Measurements from ENCODE around the gene ADAMTS18. TPM values are rescaled to one million over a fixed set of nuclear protein-coding genes. Genes with fewer than 3 reads are reported as not detected.

ADAMTS18 gene
- total RNA-seq, 5 donors from 2014 or later (not counting 1 experiment from before 2014, with no cell fraction given) = not detected

DNA sequence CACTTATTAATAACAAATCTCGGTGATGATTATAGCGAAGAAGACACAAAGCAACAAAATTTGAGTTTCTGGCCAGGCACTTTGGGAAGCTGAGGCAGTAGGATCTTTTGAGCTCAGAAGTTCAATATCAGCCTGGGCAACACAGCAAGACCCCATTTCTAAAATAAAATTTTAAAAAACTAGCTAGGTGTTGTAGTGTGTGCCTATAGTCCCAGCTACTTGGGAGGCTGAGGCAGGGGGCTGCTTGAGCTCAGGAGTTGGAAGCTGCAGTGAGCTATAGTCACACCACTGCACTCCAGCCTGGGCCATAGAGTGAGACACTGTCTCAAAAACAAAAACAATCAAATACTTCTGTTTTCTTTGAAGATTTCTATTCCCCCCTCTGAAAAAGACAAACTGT lies 130.7 kb downstream of the ADAMTS18 start:
- Histone ChIP-seq H3K4me3 (ENCODE audit: control insufficient read depth in 1 of 2, extremely low read depth in 1 of 2, low read length in 1 of 2) (no peak overlapping the region), H3K36me3 (ENCODE audit: control insufficient read depth in 2 of 2, extremely low read depth in 1 of 2, insufficient read depth in 1 of 2, low read length in 1 of 2) (no peaks in the 10 kb centered on the region), H3K9me3 (no peaks in the 10 kb centered on the region), H3K27ac (ENCODE audit: low read length) (no peak overlapping the region), H3K4me1 (ENCODE audit: control insufficient read depth in 1 of 2, extremely low read depth in 1 of 2, insufficient read depth in 2 of 2, low read length in 2 of 2) (peaks cover 0 to 21% of the 10 kb centered on the region in 2 experiments), H3K27me3 (replicated peaks in 1 of 2; ENCODE audit: control insufficient read depth in 2 of 2, extremely low read depth in 1 of 2, insufficient read depth in 2 of 2, low read length in 1 of 2) (no peaks in the 10 kb centered on the region)
- WGBS (ENCODE audit: insufficient coverage) = no CpG with 5 or more reads among the region's 2 CpGs
- Mint-ChIP-seq H3K36me3 (no peaks in the 10 kb centered on the region), H3K4me1 (no peaks in the 10 kb centered on the region), H3K27me3 (peaks cover 3 to 7% of the 10 kb centered on the region in 2 donors), H3K27ac (no peak overlapping the region), H3K4me3 (no peak overlapping the region), H3K9me3 (peaks cover 0 to 3% (median 0%) of the 10 kb centered on the region in 3 donors)
- ChIA-PET CTCF (no interaction called here), POLR2A (no interaction called here)
- ATAC-seq (replicated peaks in 1 of 4) = no peak
- DNase-seq = no peak

DNA sequence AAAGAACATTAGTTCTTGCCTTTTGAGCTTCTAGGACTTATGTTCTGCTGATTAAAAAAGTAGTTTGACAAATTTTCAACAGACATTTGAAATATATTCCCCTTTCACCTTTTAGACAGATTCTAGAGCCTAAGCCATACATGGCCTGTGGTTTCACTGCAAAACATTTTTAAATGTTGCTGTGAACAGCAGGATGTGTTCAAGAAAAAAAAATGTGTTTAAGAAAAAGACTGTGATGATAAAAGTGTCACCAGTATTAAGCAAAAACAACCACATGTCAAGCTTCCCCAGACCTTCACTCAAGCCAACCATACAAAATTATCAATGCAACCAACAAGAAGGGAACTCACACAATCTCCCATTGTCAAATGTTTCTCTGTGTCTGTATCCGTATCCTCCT lies 132.2 kb downstream of the ADAMTS18 start:
- no peaks in the 10 kb centered on the region for H3K36me3 ChIP-seq (ENCODE audit: control insufficient read depth in 2 of 2, extremely low read depth in 1 of 2, insufficient read depth in 1 of 2, low read length in 1 of 2)
- peaks cover 0 to 16% of the 10 kb centered on the region in 2 experiments for H3K4me1 ChIP-seq (ENCODE audit: control insufficient read depth in 1 of 2, extremely low read depth in 1 of 2, insufficient read depth in 2 of 2, low read length in 2 of 2)
- Mint-ChIP-seq H3K4me3 (no peak overlapping the region), H3K9me3 (peaks cover 0 to 3% (median 0%) of the 10 kb centered on the region in 3 donors), H3K4me1 (no peaks in the 10 kb centered on the region), H3K36me3 (no peaks in the 10 kb centered on the region), H3K27me3 (peaks cover 3 to 7% of the 10 kb centered on the region in 2 donors), H3K27ac (no peak overlapping the region)
- ChIA-PET POLR2A (no interaction called here), CTCF (no interaction called here)
- H3K4me3 ChIP-seq (ENCODE audit: control insufficient read depth in 1 of 2, extremely low read depth in 1 of 2, low read length in 1 of 2) = no peak overlapping the region
- 67% methylated on average over 1 of the region's 1 CpG for WGBS (ENCODE audit: insufficient coverage)
- H3K27me3 ChIP-seq (replicated peaks in 1 of 2; ENCODE audit: control insufficient read depth in 2 of 2, extremely low read depth in 1 of 2, insufficient read depth in 2 of 2, low read length in 1 of 2) = no peaks in the 10 kb centered on the region
- H3K9me3 ChIP-seq = no peaks in the 10 kb centered on the region
- no peak overlapping the region for H3K27ac ChIP-seq (ENCODE audit: low read length)
- no peak for ATAC-seq (replicated peaks in 1 of 4)
- DNase-seq = no peak

DNA sequence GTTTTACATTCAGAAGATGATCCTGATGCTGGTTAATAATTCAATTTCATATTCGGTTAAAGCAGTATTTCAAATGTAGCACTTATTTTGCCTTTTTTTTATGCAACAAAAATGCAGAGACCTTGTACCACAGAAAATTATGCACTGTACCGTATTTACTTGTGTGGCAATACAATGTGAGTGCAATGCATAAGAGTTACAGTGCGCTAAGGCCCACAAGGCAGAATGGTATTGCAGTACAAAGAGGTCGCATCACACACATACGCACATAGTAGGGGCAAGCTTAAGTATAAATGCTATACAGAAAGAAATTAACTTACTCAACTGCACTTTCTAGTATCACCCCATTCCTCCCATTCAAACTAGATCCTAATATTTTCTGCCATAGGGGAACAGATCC lies 132.6 kb downstream of the ADAMTS18 start:
- Mint-ChIP-seq H3K4me3 (no peak overlapping the region), H3K27ac (no peak overlapping the region), H3K9me3 (peaks cover 0 to 3% (median 0%) of the 10 kb centered on the region in 3 donors), H3K36me3 (no peaks in the 10 kb centered on the region), H3K27me3 (peaks cover 3 to 7% of the 10 kb centered on the region in 2 donors), H3K4me1 (no peaks in the 10 kb centered on the region)
- CTCF ChIA-PET = no interaction called here
- POLR2A ChIA-PET = no interaction called here
- H3K4me1 ChIP-seq (ENCODE audit: control insufficient read depth in 1 of 2, extremely low read depth in 1 of 2, insufficient read depth in 2 of 2, low read length in 2 of 2) = peaks cover 0 to 13% of the 10 kb centered on the region in 2 experiments
- H3K4me3 ChIP-seq (ENCODE audit: control insufficient read depth in 1 of 2, extremely low read depth in 1 of 2, low read length in 1 of 2) = no peak overlapping the region
- H3K36me3 ChIP-seq (ENCODE audit: control insufficient read depth in 2 of 2, extremely low read depth in 1 of 2, insufficient read depth in 1 of 2, low read length in 1 of 2) = no peaks in the 10 kb centered on the region
- no peak overlapping the region for H3K27ac ChIP-seq (ENCODE audit: low read length)
- WGBS (ENCODE audit: insufficient coverage) = 86% methylated on average over 1 of the region's 5 CpGs
- no peaks in the 10 kb centered on the region for H3K9me3 ChIP-seq
- DNase-seq (no peak), ATAC-seq (replicated peaks in 1 of 4) (no peak)
- no peaks in the 10 kb centered on the region for H3K27me3 ChIP-seq (replicated peaks in 1 of 2; ENCODE audit: control insufficient read depth in 2 of 2, extremely low read depth in 1 of 2, insufficient read depth in 2 of 2, low read length in 1 of 2)

DNA sequence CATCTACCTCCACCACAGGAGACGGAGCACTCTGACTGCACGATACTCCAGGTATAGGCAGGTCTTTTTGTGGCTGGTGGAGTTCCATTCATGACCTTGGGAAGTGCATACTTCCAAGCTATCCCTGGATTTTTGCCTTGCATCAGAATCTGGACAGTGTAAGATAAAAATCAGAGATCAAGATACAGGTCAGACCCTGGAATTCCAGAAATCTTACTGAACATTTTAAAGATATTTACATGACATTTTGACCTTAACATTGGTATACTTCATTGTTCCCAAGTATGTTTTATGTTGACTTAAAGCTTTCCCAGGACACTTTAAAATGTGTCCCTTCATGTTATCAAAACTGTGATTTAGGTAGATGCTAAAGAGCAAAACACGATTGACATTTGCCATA lies 134.6 kb downstream of the ADAMTS18 start:
- H3K27ac Mint-ChIP-seq = no peak overlapping the region
- H3K4me3 Mint-ChIP-seq = no peak overlapping the region
- no peaks in the 10 kb centered on the region for H3K4me1 Mint-ChIP-seq
- Histone ChIP-seq H3K27me3 (replicated peaks in 1 of 2; ENCODE audit: control insufficient read depth in 2 of 2, extremely low read depth in 1 of 2, insufficient read depth in 2 of 2, low read length in 1 of 2) (peaks cover 0 to 2% of the 10 kb centered on the region in 2 experiments), H3K36me3 (ENCODE audit: control insufficient read depth in 2 of 2, extremely low read depth in 1 of 2, insufficient read depth in 1 of 2, low read length in 1 of 2) (no peaks in the 10 kb centered on the region), H3K9me3 (no peaks in the 10 kb centered on the region), H3K4me3 (ENCODE audit: control insufficient read depth in 1 of 2, extremely low read depth in 1 of 2, low read length in 1 of 2) (no peak overlapping the region), H3K4me1 (ENCODE audit: control insufficient read depth in 1 of 2, extremely low read depth in 1 of 2, insufficient read depth in 2 of 2, low read length in 2 of 2) (peaks cover 0 to 7% of the 10 kb centered on the region in 2 experiments), H3K27ac (ENCODE audit: low read length) (no peak overlapping the region)
- ChIA-PET CTCF (no interaction called here), POLR2A (no interaction called here)
- WGBS (ENCODE audit: insufficient coverage) = 100% methylated on average over 1 of the region's 3 CpGs
- ATAC-seq (replicated peaks in 1 of 4) (no peak), DNase-seq (no peak)
- peaks cover 3 to 7% of the 10 kb centered on the region in 2 donors for H3K27me3 Mint-ChIP-seq
- H3K36me3 Mint-ChIP-seq = no peaks in the 10 kb centered on the region
- peaks cover 0 to 3% (median 0%) of the 10 kb centered on the region in 3 donors for H3K9me3 Mint-ChIP-seq

DNA sequence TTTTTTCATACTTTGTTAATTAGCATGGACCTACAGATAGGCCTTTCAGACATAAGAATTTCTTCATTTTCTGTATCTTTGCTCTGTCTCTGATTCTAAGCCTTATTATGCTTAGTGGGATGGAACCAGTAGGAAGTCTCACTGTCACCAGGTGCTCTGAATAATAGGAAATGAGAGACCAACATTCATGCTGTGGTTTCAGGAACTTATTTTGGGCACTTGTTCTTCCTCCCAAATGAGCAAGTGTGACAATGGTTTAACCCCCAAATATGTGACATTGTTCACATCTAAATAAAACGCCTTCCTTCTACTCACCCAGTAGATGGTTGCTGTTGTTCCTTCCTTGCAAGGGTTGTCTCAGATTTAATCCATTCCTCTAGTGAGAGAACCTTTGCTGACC lies 135.4 kb downstream of the ADAMTS18 start:
- no peak for ATAC-seq (replicated peaks in 1 of 4)
- H3K4me3 Mint-ChIP-seq = no peak overlapping the region
- WGBS (ENCODE audit: insufficient coverage) = no CpG with 5 or more reads among the region's 1 CpG

DNA sequence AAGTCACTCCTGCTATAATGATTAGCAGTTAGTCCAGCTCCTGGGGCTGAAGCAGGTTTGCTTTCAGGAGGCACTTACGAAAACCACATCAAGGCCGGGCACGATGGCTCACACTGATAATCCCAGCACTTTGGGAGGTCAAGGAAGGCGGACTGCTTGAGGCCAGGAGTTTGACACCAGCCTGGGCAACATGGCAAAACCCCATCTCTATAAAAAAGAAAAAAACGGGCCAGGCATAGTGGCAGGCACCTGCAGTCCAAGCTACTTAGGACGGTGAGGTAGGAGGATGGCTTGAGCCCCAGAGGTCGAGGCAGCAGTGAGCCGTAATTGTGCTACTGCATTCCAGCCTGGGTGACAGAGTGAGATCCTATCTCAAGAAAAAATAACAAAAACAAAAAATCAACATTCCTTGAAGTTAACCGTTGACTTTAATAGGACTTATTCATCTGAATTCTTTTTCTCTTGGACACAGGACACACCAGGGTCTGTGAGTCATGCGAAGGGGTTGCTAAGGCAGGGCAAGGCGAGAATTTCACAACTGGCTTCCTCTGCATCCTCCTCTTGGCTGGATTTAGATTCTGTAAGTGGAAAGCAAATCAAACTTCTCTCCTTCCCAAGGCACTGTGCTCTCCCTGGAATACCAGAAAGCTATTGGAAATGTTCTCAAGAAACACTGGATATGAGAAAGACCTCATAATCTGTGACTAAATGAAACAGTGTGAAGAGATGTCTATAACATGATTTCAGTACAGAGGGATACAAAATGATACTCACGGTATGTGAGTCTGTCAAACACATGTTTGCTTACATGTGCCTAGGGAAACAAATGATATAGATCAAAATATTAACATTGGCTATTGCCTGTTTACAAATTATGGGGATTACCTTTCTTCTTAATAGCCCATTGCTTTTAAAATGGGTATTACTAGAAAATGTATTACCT lies 136.1 kb downstream of the ADAMTS18 start:
- no peak for DNase-seq
- Histone ChIP-seq H3K9me3 (no peaks in the 10 kb centered on the region), H3K27me3 (replicated peaks in 1 of 2; ENCODE audit: control insufficient read depth in 2 of 2, extremely low read depth in 1 of 2, insufficient read depth in 2 of 2, low read length in 1 of 2) (peaks cover 0 to 2% of the 10 kb centered on the region in 2 experiments), H3K27ac (ENCODE audit: low read length) (no peak overlapping the region), H3K4me3 (ENCODE audit: control insufficient read depth in 1 of 2, extremely low read depth in 1 of 2, low read length in 1 of 2) (no peak overlapping the region), H3K36me3 (ENCODE audit: control insufficient read depth in 2 of 2, extremely low read depth in 1 of 2, insufficient read depth in 1 of 2, low read length in 1 of 2) (no peaks in the 10 kb centered on the region), H3K4me1 (ENCODE audit: control insufficient read depth in 1 of 2, extremely low read depth in 1 of 2, insufficient read depth in 2 of 2, low read length in 2 of 2) (peaks cover 0 to 7% of the 10 kb centered on the region in 2 experiments)
- CTCF ChIA-PET = interaction anchor here in 1 of 2 donors (0.7 kb wide), 1 partner anchor 225 kb away, joined by 3 read pairs; no protein-coding TSS in a partner anchor
- Mint-ChIP-seq H3K9me3 (peaks cover 0 to 3% (median 0%) of the 10 kb centered on the region in 3 donors), H3K27me3 (peaks cover 4 to 7% of the 10 kb centered on the region in 2 donors), H3K4me3 (no peak overlapping the region), H3K36me3 (no peaks in the 10 kb centered on the region), H3K27ac (no peak overlapping the region), H3K4me1 (no peaks in the 10 kb centered on the region)
- no peak for ATAC-seq (replicated peaks in 1 of 4)
- WGBS (ENCODE audit: insufficient coverage) = 80% methylated on average over 2 of the region's 12 CpGs
- POLR2A ChIA-PET = no interaction called here

More for the DNA sequence above, 135.4 kb downstream of the ADAMTS18 start:
- no peak overlapping the region for H3K4me3 ChIP-seq (ENCODE audit: control insufficient read depth in 1 of 2, extremely low read depth in 1 of 2, low read length in 1 of 2)
- no peaks in the 10 kb centered on the region for H3K9me3 ChIP-seq
- no peaks in the 10 kb centered on the region for H3K36me3 ChIP-seq (ENCODE audit: control insufficient read depth in 2 of 2, extremely low read depth in 1 of 2, insufficient read depth in 1 of 2, low read length in 1 of 2)
- H3K27me3 ChIP-seq (replicated peaks in 1 of 2; ENCODE audit: control insufficient read depth in 2 of 2, extremely low read depth in 1 of 2, insufficient read depth in 2 of 2, low read length in 1 of 2) = peaks cover 0 to 2% of the 10 kb centered on the region in 2 experiments
- POLR2A ChIA-PET = no interaction called here
- peaks cover 4 to 7% of the 10 kb centered on the region in 2 donors for H3K27me3 Mint-ChIP-seq
- DNase-seq = no peak
- peaks cover 0 to 3% (median 0%) of the 10 kb centered on the region in 3 donors for H3K9me3 Mint-ChIP-seq
- H3K36me3 Mint-ChIP-seq = no peaks in the 10 kb centered on the region
- H3K4me1 Mint-ChIP-seq = no peaks in the 10 kb centered on the region
- CTCF ChIA-PET = no interaction called here
- no peak overlapping the region for H3K27ac ChIP-seq (ENCODE audit: low read length)
- H3K4me1 ChIP-seq (ENCODE audit: control insufficient read depth in 1 of 2, extremely low read depth in 1 of 2, insufficient read depth in 2 of 2, low read length in 2 of 2) = peaks cover 0 to 7% of the 10 kb centered on the region in 2 experiments
- no peak overlapping the region for H3K27ac Mint-ChIP-seq

Measured in T-cell (primary cell).